ENCODE data around the gene ABCG4. TPM values are rescaled to one million over a fixed set of nuclear protein-coding genes. Genes with fewer than 3 reads are reported as not detected.

The ABCG4 gene
- total RNA-seq, 1 donor from 2014 or later, result 0.15 TPM

DNA sequence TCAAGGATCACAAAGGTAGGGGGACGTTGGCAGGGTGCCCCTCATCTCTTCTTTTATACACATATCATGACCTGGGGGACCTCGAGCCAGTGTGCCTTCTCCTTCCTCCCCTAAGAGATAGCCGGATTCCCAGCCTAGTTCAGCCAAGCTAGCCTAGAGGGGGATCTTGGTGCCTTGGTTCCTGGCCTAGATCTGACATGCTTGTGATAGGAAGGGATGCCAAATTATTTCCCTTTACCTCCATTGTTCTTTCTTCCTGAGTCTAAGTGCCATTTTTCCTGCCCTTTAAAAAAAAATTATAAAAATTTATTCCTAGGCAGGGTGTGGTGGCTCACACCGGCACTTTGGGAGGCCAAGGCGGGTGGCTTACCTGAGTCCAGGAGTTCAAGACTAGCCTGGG is 34.5 kb upstream of the ABCG4 start:
- no peak for ATAC-seq
- Histone ChIP-seq H3K4me3 (no peak overlapping the region), H3K9me3 (no peaks in the 10 kb centered on the region), H3K27ac (no peak overlapping the region), H3K4me1 (peaks cover 13% of the 10 kb centered on the region), H3K36me3 (peaks cover 72% of the 10 kb centered on the region), H3K27me3 (ENCODE audit: low read depth) (no peaks in the 10 kb centered on the region)
- intact Hi-C loops (cut with DNase I), result no loop called here
- TF ChIP-seq, protein P1, sequence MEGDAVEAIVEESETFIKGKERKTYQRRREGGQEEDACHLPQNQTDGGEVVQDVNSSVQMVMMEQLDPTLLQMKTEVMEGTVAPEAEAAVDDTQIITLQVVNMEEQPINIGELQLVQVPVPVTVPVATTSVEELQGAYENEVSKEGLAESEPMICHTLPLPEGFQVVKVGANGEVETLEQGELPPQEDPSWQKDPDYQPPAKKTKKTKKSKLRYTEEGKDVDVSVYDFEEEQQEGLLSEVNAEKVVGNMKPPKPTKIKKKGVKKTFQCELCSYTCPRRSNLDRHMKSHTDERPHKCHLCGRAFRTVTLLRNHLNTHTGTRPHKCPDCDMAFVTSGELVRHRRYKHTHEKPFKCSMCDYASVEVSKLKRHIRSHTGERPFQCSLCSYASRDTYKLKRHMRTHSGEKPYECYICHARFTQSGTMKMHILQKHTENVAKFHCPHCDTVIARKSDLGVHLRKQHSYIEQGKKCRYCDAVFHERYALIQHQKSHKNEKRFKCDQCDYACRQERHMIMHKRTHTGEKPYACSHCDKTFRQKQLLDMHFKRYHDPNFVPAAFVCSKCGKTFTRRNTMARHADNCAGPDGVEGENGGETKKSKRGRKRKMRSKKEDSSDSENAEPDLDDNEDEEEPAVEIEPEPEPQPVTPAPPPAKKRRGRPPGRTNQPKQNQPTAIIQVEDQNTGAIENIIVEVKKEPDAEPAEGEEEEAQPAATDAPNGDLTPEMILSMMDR (IDR thresholded peaks at IDR 0.05), result no peak
- DNase-seq, result no peak

DNA sequence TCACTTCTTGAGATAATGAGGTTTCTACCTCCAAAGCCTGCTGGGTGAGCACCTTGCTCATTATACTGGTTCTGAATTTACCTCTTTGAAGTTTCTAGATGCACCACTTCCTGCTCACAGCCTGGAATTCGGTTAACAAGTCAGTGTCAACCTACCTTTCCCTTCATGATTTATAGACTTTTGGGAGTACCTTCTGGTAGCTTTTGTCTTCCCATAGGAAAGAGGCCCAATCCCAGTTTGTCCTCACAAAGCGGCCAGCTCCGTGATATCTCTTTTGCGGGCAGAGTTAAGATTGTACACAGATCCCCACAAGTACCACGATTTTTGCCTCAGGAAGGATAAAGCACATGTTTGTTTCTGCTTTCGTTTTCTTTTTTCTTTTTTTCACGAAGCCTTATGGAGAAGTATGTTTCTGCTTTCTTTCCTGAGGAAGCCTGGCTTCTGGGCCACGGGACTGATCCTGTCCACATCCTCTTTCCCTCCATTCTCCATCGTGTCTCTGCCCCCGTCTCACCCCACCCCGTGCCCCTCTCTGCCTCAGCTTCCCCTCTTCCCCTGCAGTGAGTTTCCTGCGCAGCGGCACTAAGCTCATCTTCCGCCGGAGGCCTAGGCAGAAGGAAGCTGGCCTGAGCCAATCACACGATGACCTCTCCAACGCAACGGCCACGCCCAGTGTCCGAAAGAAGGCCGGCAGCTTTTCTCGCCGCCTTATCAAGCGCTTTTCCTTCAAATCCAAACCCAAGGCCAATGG is 33.2 kb upstream of the ABCG4 start:
- Histone ChIP-seq H3K27me3 (ENCODE audit: low read depth) (no peaks in the 10 kb centered on the region), H3K4me3 (peak overlapping the region; percentile 23), H3K9me3 (no peaks in the 10 kb centered on the region), H3K4me1 (peaks cover 4% of the 10 kb centered on the region), H3K27ac (peak overlapping the region; percentile 68), H3K36me3 (peaks cover 63% of the 10 kb centered on the region)
- peak; percentile 59 to 79 for ATAC-seq
- TF ChIP-seq, protein P1 (IDR thresholded peaks at IDR 0.05), result no peak
- DNase-seq, result peak; percentile 85
- intact Hi-C loops (cut with DNase I), result no loop called here

GRCh38 chr11:119116235-119116594 is 32.6 kb upstream of the ABCG4 start:
- TF ChIP-seq, protein P1 (IDR thresholded peaks at IDR 0.05), result no peak
- DNase-seq (no peak), ATAC-seq (no peak)
- intact Hi-C loops (cut with DNase I), result no loop called here
- Histone ChIP-seq H3K9me3 (no peaks in the 10 kb centered on the region), H3K4me3 (peak overlapping the region; percentile 23), H3K27ac (peak overlapping the region; percentile 68), H3K27me3 (ENCODE audit: low read depth) (no peaks in the 10 kb centered on the region), H3K4me1 (peaks cover 6% of the 10 kb centered on the region), H3K36me3 (peaks cover 57% of the 10 kb centered on the region)

- DNase-seq (no peak), ATAC-seq (no peak)
- Histone ChIP-seq H3K27ac (peak overlapping the region; percentile 68), H3K9me3 (no peaks in the 10 kb centered on the region), H3K27me3 (ENCODE audit: low read depth) (no peaks in the 10 kb centered on the region), H3K36me3 (peaks cover 53% of the 10 kb centered on the region), H3K4me1 (peaks cover 6% of the 10 kb centered on the region), H3K4me3 (peak overlapping the region; percentile 23)
- TF ChIP-seq, protein P1 (IDR thresholded peaks at IDR 0.05), result no peak
- intact Hi-C loops (cut with DNase I), result no loop called here
Observed at GRCh38 chr11:119116601-119117000, 32.3 kb upstream of the ABCG4 start.

GRCh38 chr11:119117004-119117706 is 31.7 kb upstream of the ABCG4 start:
- peaks cover 8% of the 10 kb centered on the region for H3K4me1 ChIP-seq
- TF ChIP-seq, protein P1 (IDR thresholded peaks at IDR 0.05), result no peak
- H3K4me3 ChIP-seq, result no peak overlapping the region
- H3K9me3 ChIP-seq, result no peaks in the 10 kb centered on the region
- intact Hi-C loops (cut with DNase I), result no loop called here
- no peak for ATAC-seq
- no peaks in the 10 kb centered on the region for H3K27me3 ChIP-seq (ENCODE audit: low read depth)
- H3K36me3 ChIP-seq, result peaks cover 48% of the 10 kb centered on the region
- H3K27ac ChIP-seq, result no peak overlapping the region
- DNase-seq, result no peak

Data from lower lobe of right lung (tissue), 2 donors.